Astrocyte (in vitro differentiated cells and primary cell): ENCODE measurements around the gene MATN4.

Experiments
- CTCF ChIP-seq: IDR thresholded peaks from 2 replicates; pipeline ENCODE4 v1.5.1; 2011; ENCODE audit warnings: low read depth, mild to moderate bottlenecking, inconsistent platforms, low read length, moderate library complexity; ENCODE audit not compliant: insufficient read depth
- EZH2 ChIP-seq: IDR thresholded peaks from 2 replicates; pipeline ENCODE4 v1.6.1; 2012; ENCODE audit warnings: mild to moderate bottlenecking, low read length, inconsistent platforms; ENCODE audit not compliant: insufficient read depth

GRCh38 chr20:45292343-45292742 lies 15.8 kb downstream of the MATN4 start:
- TF ChIP-seq CTCF: no peak
- no peak for TF ChIP-seq EZH2
